HG03108 (cell line): ENCODE results near the gene PIEZO2.

Experiments used
- ATAC-seq: cut with Tn5 transposase; IDR thresholded peaks from one replicate; pipeline ENCODE4 v1.9.1; 2021; ENCODE audit warnings: moderate library complexity; ENCODE audit not compliant: unreplicated experiment

Gene PIEZO2

DNA sequence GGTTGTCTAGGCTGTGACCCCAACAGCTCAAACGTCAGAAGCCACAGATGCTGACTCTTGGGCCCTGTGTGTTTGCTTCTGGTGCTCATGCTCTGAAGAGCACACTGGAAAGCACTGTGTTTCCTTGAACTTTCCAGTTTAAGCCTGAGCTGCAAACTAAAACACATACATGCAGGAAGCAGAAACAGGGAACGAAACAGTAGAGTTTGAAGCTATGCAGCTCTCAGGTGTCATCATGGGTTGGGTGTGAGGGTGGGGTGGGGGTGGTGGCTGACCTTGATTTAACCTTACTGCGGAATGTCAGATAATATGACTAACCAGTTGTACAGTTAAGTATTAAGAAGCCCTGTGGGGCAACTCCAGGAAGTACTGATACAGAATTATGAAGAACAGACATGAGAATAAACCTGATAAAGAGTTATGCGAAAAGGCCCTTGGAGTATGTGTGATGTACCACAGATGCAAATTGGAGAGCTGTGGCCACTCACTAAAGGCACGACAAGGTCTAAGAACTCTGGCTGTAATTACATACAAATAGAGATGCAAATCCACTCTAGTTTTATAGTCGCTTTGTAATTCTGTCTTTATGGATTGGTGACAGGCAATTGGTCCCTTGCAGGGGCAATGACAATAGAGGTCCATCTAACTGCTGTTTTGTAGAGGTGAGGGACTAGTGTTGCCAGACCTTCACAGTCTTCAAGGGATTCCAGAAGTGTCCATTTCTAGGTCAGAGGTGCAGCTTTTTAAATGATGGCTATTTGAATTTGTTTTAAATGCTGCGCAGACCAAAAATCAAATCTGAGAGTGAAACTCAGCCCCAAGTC lies 350.4 kb downstream of the PIEZO2 start:
- ATAC-seq = no peak

DNA sequence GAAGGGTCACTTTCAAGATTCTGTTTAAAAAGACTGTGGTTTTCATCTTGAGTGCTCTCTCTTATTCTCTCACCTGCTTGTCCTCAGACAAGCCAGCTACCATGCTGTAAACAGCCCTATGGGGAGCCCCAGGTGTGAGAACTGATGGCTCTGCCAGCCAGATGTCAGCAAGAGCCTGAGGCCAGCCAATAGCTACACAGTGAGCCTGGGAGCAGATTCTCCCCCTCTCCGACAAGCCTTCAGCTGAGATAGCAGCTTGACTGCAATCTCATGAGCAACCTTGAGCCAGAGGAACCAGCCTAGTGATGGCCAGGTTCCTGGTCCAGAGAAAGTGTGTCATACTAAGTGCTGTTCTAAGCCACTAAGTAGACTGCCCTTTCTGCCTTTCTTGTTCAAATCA lies 351.5 kb downstream of the PIEZO2 start:
- ATAC-seq = no peak

DNA sequence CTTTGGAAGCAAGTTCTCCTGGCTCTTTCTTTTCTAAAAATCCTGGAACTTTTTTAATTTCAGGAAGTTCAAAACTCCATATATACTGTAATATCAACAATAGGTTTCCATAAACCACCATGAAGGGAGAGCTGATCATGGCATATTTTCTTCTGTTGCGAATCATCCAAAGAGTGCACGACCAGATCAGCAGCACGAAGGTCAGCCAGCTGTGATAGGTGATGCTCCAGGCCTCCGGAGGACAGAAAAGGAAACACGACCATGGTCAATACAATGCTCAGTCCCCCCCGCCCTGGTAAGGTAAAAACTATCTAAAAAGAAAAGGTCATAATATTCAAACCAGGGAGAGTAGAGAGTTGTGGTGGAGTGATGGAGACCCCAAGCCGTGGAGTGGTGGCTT lies 354.6 kb downstream of the PIEZO2 start:
- ATAC-seq = no peak

- ATAC-seq = no peak
These were observed 355.5 kb downstream of the PIEZO2 start for GRCh38 chr18:10793730-10794370.

DNA sequence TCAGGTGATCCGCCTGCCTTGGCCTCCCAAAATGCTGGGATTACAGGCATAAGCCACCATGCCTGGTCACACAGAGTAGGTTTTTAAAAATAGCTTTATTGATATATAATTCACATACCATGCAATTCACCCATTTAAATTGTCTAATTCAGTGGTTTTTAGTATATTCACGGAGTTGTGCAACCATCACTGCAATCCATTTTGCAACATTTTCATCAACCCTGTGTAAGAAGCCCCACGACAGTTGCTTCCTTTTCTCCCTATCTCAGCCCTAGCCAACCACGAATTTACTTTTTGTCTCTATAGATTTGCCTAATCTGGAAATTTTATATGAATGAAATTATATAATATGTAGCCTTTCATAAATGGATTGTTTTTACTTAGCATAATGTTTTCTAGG lies 357.2 kb downstream of the PIEZO2 start:
- no peak for ATAC-seq

DNA sequence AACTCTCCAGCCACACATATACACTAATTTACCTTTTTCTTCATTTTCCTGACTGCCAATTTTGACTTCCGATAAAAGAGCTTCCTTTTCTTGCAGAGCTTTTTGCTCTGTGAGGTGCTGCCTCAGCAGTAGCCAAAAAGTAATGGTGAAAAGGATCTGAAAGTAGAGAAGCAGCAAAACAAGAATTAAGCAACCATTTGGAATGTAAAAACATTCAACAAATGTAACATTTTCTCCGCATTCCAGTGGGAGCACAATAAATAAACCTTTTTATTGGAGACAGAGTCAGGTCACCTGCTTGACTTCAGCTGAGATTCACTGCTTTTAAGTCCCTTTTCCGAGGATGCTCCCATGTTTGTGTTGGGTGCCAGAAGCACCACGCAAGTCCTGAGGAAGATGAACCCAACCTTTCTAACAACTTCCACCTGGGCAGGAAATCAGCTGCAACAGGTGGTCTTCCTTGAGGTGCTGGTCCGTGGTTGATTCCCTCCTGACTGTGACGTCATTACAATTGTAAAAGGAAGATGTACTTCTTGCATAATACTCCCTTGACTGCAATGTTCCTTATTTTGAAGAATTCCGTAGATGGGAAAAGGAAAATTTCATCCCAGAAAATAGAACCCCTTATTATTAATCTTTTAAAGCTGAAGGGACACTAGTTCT lies 358.1 kb downstream of the PIEZO2 start:
- no peak for ATAC-seq

- ATAC-seq = no peak
These were observed 360.2 kb downstream of the PIEZO2 start for GRCh38 chr18:10789180-10789579.

DNA sequence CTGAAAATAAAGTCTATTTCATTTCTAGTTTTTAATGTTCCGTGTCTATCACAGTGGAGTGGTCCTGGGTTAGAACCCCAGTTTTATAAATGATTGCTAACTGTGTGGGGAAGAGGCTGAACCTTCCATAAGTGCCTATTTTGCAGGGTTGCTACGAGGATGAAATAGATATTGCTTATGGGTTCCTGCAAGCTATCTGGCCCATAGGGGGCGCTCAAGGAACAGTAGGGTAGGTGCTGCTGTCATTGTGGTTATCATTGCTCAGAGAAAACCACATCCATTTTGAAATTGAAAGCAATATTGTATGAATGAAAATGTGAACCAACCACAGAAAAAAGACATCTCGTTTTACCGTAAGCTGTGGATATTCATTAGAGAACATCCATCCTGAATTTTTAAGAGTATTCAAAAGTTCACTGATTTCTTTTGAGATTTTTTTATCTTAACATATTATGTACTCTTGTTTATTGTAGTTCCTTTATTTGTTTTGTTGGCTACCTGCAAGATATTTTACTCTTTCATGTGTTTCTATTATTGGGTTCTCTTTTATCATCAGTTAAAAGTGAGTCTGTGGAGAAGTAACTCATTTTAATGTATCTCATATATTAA lies 362.0 kb downstream of the PIEZO2 start:
- ATAC-seq = peak; percentile 92

DNA sequence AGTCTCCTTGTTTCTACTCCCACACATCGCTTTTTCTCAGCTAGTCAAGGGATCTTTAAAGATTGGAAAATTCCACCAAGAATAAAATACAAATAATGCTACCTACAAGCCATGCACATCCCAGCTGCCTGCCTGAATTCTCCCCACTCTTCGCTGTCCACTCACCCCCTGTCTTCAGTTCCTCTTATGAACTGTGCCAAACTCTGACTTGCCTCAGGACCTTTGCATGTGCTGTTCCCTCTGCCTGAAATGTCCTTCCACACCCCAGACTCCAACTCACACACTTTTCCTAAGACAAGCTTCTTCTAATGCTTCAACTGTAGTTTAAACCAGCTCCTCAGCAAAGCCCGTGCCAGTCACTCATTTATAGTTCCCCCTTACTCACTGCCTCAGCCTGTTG lies 363.6 kb downstream of the PIEZO2 start:
- no peak for ATAC-seq

GRCh38 chr18:10784596-10785202 lies 364.7 kb downstream of the PIEZO2 start:
- no peak for ATAC-seq

DNA sequence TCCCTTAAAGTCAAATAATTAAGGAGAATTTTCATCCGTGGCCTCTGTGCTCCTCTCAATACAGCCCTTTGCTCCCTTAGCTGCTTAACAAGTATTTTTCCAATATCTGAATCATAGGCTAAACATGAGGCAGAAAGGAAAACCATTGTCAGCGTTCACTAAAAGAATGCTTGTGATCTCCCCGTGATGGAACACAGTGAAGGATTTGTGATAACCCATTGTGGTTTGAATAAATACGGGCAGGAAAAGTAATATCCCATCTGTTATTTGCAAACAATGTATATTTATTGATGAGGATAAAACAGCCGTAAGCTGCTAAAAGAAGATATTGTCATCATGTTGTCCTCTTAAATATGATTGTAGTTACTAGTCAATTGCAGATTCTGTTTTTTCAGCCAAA lies 365.4 kb downstream of the PIEZO2 start:
- ATAC-seq = no peak

DNA sequence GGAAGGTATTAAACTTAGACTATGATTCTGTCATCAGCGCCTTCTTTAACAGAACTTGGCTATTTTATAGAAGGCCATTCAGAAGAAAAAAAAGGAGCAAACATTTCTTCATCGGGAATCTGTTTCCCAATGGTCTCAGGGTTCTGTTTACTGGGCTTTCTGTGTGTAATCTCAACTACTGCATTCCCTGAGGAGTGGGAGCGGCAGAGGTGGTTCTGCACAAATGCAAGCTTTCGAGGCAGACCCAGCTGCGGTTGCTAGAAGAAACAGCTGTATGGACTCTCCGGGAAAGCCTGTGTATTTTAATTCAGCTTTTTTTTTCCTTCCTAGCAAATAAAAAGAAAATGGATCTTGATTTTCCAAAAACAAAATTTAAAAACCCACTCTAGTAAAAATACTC lies 372.9 kb downstream of the PIEZO2 start:
- no peak for ATAC-seq

DNA sequence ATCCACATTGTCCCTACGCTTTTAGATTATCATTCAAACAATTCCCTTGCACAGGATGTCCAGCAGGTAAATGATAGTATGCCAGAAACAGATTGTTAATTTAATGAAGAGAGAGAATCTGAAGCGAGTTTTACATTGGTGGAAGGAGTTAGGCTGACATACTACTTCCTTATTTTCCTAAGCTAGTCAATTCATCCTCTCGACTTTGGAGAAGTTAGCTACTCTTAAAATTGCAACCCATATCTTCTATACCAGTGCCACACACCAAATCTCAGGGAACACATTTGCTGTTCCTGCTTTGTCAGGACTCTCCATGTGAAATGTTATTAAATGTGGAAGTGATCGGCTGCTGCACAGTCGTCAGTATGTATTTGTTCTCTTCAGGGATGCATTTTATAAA lies 374.3 kb downstream of the PIEZO2 start:
- no peak for ATAC-seq

- ATAC-seq = no peak
These were observed 378.2 kb downstream of the PIEZO2 start for GRCh38 chr18:10771053-10771709.

- ATAC-seq = no peak
These were observed 379.1 kb downstream of the PIEZO2 start for GRCh38 chr18:10770264-10770663.

- no peak for ATAC-seq
These were observed 381.1 kb downstream of the PIEZO2 start for GRCh38 chr18:10768221-10768620.

GRCh38 chr18:10767658-10768057 lies 381.7 kb downstream of the PIEZO2 start:
- no peak for ATAC-seq

DNA sequence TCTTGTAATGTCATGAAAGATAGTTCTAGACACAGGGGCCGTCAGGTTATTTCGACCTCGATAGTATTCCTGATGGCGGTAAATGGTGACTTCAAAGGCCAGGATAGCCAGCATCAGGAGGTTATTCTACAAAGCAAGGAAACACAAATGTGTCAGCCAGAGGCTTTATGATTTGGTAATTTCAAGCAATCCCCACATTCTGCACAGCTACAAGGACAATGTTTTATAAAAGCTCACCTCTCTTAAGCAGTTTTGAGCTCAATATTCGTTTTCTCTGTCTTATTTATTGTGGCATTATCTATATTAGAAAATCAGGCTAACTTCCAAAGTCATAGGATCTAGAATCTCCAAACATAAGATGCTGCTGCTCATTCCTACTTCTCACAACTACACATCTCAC lies 388.4 kb downstream of the PIEZO2 start:
- no peak for ATAC-seq

GRCh38 chr18:10759241-10759640 lies 390.1 kb downstream of the PIEZO2 start:
- ATAC-seq = no peak

- ATAC-seq = no peak
These were observed 391.4 kb downstream of the PIEZO2 start for GRCh38 chr18:10757946-10758345.

DNA sequence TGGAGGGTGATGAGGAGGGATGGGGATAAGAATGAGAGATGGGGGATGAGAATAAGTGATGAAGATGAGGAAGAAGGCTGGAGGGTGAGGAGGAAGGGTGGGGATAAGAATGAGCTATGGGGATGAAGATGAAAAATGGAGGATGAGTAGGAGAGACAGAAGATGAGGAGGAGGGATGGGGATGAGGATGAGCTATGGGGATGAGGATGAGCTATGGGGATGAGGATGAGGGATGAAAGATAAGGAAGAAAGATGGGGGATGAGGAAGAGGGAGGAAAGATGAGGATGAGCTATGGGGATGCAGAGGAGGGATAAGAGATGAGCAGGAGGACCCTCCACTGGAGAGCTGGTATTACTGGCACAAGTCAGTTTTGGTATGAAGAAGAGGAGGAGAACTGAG lies 392.0 kb downstream of the PIEZO2 start:
- no peak for ATAC-seq
